Right atrium auricular region (tissue), 2 donors: ENCODE data around the gene GSE1. TPM values are rescaled to one million over a fixed set of nuclear protein-coding genes. Genes with fewer than 3 reads are reported as not detected.

Source experiments
- DNase-seq: peaks from one replicate; pipeline ENCODE4 v3.0.0-alpha.2; 2019; ENCODE audit warnings: low spot score
- H3K27ac ChIP-seq, 2 donors: fragments of 200-600 bp; sonication (generic); 1 replicate in 1 of 2; 2 replicates in 1 of 2; pipeline ENCODE4 v1.5.1; 2016 to 2019
- H3K27me3 ChIP-seq, 2 donors: fragments of 200-600 bp; sonication (generic); one replicate each; pipeline versions ENCODE4 v1.5.1 to v1.6.0; 2017 to 2019
- H3K36me3 ChIP-seq: fragments of 200-600 bp; sonication (generic); one replicate; pipeline ENCODE4 v1.5.1; 2016
- H3K4me1 ChIP-seq, 2 donors: fragments of 200-600 bp; sonication (generic); one replicate each; pipeline versions ENCODE4 v1.5.1 to v1.6.0; 2017 to 2019
- H3K4me3 ChIP-seq, 2 donors: fragments of 200-600 bp; sonication (generic); 1 replicate in 1 of 2; 2 replicates in 1 of 2; pipeline ENCODE4 v1.5.1; 2017 to 2019; ENCODE audit warnings: mild to moderate bottlenecking in 1 of 2, moderate library complexity in 1 of 2
- H3K9me3 ChIP-seq, 2 donors: fragments of 200-600 bp; sonication (generic); one replicate each; pipeline ENCODE4 v1.5.1; 2019
- CTCF ChIP-seq, 2 donors: fragments of 200-600 bp; sonication (generic); IDR thresholded peaks; one replicate each; pipeline ENCODE4 v1.5.1; 2019; ENCODE audit warnings: antibody characterized with exemption in 2 of 2
- total RNA-seq, 2 donors: library from RNA; depleted of rRNA; stranded (reverse); fragments of >200 nt; gene quantifications; one replicate each; pipeline ENCODE4 v1.1.0, GENCODE V29; 2016

Gene GSE1
- total RNA-seq, 2 donors from 2014 or later, result 37.1 to 55.7 TPM

DNA sequence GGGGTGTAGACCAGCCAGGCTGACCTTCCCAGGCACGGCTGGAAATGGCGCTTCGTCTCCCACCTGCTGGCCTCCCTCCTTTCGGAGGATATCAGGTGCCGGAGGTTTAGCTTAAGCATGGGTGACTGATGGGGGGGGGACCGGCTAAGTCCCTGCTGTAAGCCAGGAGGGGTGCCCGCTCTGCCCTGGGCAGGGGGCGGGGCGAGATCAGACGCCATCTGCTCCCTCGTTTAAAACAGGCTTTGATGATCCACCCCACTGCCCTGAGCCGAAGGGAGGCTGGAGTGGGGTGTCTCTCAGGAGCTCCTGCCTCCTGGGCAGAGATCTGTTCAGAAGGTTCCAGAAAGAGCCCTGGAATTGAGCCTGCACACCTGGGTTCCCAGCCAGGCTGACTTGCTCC, 111.8 kb downstream of the GSE1 start:
- DNase-seq, result no peak
- Histone ChIP-seq H3K4me3 (no peak overlapping the region), H3K27ac (no peak overlapping the region), H3K36me3 (no peaks in the 10 kb centered on the region), H3K9me3 (no peaks in the 10 kb centered on the region), H3K27me3 (no peaks in the 10 kb centered on the region), H3K4me1 (no peaks in the 10 kb centered on the region)
- TF ChIP-seq CTCF (IDR thresholded peaks at IDR 0.05), result no peak

Other genes with a start within 250 kb of the GSE1 start
- gene GINS2, start 75.6 kb downstream of the GSE1 start, total RNA-seq, result under 1 TPM in 1 of 2 donors, not detected in 1; 0.15 TPM
- 1 to 10 TPM in 1 of 2 donors, under 1 TPM in 1; 0.79 to 1.4 TPM for gene C16orf74, start 137.8 kb downstream of the GSE1 start, total RNA-seq
- gene EMC8, start 186.2 kb downstream of the GSE1 start, total RNA-seq, result 10 to 100 TPM; 18.8 to 40.7 TPM
- gene COX4I1, start 186.4 kb downstream of the GSE1 start, total RNA-seq, result 1,000 to 10,000 TPM; 1,383 to 1,567 TPM